HT-29 (cell line): Measurements from ENCODE around the gene ARHGAP33. TPM values are rescaled to one million over a fixed set of nuclear protein-coding genes. Genes with fewer than 3 reads are reported as not detected.
A peak's percentile ranks its signal among the peaks of the same experiment; 100 is the strongest.

Experiments
- DNase-seq: peaks from one replicate; pipeline ENCODE4 v3.0.0-alpha.2; 2015; ENCODE audit warnings: low spot score
- total RNA-seq: library from RNA; depleted of rRNA; stranded (reverse); fragments of >200 nt; shearing (Covaris generic); gene quantifications from 2 replicates; pipeline ENCODE4 v1.2.3, GENCODE V29; 2014; rRNA removed

ARHGAP33 gene, protein sequence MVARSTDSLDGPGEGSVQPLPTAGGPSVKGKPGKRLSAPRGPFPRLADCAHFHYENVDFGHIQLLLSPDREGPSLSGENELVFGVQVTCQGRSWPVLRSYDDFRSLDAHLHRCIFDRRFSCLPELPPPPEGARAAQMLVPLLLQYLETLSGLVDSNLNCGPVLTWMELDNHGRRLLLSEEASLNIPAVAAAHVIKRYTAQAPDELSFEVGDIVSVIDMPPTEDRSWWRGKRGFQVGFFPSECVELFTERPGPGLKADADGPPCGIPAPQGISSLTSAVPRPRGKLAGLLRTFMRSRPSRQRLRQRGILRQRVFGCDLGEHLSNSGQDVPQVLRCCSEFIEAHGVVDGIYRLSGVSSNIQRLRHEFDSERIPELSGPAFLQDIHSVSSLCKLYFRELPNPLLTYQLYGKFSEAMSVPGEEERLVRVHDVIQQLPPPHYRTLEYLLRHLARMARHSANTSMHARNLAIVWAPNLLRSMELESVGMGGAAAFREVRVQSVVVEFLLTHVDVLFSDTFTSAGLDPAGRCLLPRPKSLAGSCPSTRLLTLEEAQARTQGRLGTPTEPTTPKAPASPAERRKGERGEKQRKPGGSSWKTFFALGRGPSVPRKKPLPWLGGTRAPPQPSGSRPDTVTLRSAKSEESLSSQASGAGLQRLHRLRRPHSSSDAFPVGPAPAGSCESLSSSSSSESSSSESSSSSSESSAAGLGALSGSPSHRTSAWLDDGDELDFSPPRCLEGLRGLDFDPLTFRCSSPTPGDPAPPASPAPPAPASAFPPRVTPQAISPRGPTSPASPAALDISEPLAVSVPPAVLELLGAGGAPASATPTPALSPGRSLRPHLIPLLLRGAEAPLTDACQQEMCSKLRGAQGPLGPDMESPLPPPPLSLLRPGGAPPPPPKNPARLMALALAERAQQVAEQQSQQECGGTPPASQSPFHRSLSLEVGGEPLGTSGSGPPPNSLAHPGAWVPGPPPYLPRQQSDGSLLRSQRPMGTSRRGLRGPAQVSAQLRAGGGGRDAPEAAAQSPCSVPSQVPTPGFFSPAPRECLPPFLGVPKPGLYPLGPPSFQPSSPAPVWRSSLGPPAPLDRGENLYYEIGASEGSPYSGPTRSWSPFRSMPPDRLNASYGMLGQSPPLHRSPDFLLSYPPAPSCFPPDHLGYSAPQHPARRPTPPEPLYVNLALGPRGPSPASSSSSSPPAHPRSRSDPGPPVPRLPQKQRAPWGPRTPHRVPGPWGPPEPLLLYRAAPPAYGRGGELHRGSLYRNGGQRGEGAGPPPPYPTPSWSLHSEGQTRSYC
- 4.0 and 57.4 TPM in 2 replicates for total RNA-seq

DNA sequence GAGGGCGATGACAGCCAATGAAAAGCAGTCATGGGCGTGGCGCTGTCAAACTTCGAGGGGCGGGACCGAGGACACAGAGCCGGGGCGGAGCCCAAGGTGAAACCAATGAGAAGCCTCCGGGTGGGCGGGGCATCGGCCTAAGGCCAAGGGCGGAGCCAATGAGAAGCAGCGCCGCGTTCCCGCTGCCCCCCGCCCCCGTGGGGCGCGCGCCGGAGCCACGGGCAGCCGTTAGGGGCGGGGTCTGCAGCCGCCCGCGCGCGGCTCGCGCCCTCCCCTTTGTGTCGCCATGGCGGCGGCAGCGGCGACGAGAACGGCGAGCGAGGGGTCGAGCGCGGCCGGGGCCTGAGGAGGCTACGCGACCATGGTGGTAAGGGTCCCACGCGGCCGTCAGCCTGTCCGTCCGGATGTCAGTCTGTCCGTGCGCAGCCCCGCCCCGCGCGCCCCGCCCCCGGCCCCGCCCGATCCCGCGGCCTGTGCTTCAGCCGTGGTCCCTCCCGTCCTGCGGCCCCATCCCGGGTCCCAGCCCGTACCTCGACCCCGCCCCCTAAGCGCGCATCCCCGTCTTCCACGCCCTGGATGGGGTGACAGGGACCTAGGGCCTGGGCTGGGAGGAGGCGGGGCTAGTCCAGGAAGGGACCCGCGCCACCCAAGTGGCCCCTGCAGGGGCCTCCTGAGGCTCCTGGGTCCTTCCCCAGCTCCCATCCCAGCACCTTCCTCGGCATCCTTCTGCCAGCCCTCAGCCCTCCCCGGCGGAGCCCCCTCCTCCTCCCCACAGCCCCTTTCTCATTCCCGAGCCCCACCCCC is at the start of gene ARHGAP33:
ARHGAP33 (plus strand) TSS at position 267 of the 804 bp plus-strand sequence; CDS start at position 362, 95 bp downstream.
- DNase-seq, result peak; percentile 100

DNA sequence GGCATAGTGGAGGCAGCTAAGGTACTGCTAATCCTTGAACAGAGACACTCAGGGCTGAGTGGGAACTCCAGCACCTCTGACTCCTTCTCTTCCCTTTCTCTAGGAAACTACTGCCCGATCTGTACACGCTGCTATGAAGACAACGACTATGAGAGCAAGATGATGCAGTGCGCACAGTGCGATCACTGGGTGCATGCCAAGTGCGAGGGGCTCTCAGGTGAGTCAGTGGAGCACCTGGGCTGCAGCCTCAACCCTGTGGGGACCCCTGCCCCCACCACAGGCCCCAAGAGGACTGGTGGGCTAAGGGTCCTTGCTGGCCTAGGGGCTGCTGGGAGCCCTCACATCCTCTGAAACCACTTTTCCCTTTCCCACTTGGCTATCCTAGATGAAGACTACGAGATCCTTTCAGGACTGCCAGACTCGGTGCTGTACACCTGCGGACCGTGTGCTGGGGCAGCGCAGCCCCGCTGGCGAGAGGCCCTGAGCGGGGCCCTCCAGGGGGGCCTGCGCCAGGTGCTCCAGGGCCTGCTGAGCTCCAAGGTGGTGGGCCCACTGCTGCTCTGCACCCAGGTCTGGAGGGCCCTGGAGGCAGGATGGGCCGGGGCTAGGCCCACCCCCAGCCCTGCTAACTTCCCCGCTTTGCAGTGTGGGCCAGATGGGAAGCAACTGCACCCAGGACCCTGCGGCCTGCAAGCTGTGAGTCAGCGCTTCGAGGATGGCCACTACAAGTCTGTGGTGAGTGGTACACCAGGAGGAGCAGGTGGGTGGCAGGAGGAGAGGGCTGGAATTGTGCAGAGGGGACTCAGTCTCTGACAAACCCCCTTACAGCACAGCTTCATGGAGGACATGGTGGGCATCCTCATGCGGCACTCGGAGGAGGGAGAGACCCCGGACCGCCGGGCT is 48.1 kb upstream of the ARHGAP33 start:
- no peak for DNase-seq

DNA sequence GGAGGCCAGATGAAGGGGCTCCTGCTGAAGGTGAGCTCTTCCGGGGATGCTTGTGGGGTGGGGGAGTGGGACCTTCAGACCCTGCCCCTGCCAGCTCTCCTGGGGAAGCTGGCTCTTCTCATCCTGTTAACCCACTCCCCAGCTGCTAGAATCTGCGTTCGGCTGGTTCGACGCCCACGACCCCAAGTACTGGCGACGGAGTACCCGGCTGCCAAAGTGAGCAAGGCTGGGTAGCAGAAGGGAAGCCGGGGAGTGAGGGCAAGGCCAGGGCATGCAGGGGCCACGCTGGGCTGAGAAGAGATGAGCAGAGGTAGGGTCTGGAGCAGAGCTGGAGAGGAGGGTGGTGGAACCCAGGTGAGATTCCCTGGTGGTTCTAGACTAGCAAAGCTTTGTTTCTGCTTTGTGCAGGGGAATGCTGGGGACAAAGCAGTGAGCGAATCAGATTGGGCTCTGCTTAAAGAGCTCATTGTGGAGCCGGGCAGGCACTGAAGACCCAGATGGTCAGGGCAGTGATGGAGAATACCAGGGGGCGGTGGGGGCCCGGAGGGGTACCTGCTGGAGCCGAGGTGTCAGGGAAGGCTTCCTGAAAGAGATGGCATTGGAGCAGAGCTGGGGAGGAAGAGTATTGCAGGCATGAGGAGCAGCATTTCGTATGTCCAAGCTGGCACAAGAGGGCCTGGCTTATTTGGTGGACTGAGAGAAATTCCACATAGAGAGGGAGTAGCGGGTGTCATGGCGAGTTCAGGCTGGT is 47.2 kb upstream of the ARHGAP33 start:
- DNase-seq, result no peak

GRCh38 chr19:35729021-35729420 is 46.3 kb upstream of the ARHGAP33 start:
- DNase-seq, result no peak

DNA sequence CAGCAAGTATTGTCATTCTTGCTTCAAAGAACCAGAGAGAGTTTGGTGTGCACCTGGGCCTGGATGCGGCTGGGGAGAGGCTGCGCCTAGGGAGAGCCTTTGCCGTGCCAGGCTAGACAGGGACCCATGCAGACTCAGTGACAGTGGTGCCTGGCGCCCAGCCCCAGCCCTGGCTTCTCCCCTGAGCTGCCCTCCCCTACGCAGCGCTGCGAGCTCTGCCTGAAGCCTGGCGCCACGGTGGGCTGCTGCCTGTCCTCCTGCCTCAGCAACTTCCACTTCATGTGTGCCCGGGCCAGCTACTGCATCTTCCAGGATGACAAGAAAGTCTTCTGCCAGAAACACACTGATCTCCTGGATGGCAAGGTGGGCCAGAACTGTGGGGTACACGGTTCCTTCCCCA is 45.6 kb upstream of the ARHGAP33 start:
- DNase-seq, result no peak

GRCh38 chr19:35730326-35730725 is 45.0 kb upstream of the ARHGAP33 start:
- no peak for DNase-seq

GRCh38 chr19:35731353-35731752 is 44.0 kb upstream of the ARHGAP33 start:
- peak; percentile 93 for DNase-seq

GRCh38 chr19:35731779-35732405 is 43.5 kb upstream of the ARHGAP33 start:
- no peak for DNase-seq

- DNase-seq, result no peak
Observed at GRCh38 chr19:35732540-35733179, 42.7 kb upstream of the ARHGAP33 start.

GRCh38 chr19:35733180-35734125 is 41.9 kb upstream of the ARHGAP33 start:
- DNase-seq, result no peak

- DNase-seq, result no peak
Observed at GRCh38 chr19:35734273-35734672, 41.1 kb upstream of the ARHGAP33 start.

GRCh38 chr19:35734889-35735288 is 40.5 kb upstream of the ARHGAP33 start:
- DNase-seq, result no peak

DNA sequence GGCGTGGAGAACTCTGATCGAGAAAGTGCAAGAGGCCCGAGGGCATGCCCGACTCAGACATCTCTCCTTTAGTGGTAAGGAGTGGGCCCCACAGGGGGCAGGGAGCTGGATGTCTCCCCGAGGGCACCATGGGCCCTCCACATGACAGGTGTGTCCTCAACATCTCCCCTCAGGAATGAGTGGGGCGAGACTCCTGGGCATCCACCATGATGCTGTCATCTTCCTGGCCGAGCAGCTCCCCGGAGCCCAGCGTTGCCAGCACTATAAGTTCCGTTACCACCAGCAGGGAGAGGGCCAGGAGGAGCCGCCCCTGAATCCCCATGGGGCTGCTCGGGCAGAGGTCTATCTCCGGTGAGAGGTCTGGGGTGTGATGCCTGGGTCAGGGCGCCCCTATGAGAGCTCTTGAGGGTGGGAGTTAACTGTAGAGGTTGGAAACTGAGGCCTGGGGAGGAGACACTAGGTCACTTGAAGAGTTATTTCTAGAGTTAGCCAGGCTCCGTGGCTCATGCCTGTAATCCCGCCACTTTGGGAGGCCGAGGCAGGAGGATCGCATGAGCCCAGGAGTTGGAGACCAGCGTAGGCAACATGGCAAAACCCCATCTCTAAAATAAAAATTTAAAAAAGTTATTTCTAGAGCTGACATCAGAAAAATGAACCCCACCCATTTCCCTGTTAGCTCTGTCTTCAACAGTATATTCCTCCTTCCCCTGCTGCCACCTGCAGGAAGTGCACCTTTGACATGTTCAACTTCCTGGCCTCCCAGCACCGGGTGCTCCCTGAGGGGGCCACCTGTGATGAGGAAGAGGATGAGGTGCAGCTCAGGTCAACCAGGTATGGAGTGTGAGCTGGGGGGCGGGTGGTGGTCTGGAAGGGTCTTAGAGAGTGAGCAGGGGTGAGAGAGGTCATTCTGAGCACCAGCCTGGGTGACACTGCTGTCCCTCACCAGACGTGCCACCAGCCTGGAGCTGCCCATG is 38.2 kb upstream of the ARHGAP33 start:
- peak; percentile 62 for DNase-seq

GRCh38 chr19:35738021-35738886 is 37.1 kb upstream of the ARHGAP33 start:
- no peak for DNase-seq

DNA sequence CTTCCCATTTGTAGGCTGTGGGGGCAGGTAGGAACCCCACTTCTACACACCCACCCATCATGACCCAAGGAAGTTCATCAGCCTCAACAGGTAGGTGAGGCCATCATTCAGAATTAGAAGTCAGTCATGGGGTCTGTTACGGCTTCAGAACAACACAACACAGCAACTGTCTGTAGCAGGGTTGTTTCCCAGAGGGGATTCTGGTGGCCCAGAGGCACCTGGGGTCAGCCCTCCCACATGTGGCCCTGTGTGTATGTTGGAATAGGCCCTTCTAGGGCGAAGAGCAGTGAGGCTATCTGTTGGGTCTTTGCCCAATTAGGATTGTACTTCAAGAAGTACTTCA is 36.5 kb upstream of the ARHGAP33 start:
- no peak for DNase-seq
